Subcutaneous preadipocyte (primary cell): ENCODE data around the gene ACTRT1. TPM values are rescaled to one million over a fixed set of nuclear protein-coding genes. Genes with fewer than 3 reads are reported as not detected.

ENCODE experiments used
- total RNA-seq: library from RNA; depleted of rRNA; stranded (reverse); fragments of >200 nt; gene quantifications from 2 replicates; pipeline ENCODE4 v1.2.3, GENCODE V29; 2012

ACTRT1 gene
- total RNA-seq: not detected in 2 replicates

GRCh38 chrX:128052303-128052702, at the start of gene ACTRT1:
ACTRT1 (minus strand) TSS chrX:128052403; CDS start chrX:128052206, 197 bp downstream.

